DMS79 (cell line): ENCODE measurements around the gene AGAP4.
"Not testable (repeated sequence)": the region's sequence is repeated elsewhere in the genome, so short reads cannot be mapped to it uniquely, and the experiment has no call there.

Source experiments
- DNase-seq: peaks from one replicate; lab custom pipeline; 2025; lab: John Stamatoyannopoulos, UW

The AGAP4 gene

DNA sequence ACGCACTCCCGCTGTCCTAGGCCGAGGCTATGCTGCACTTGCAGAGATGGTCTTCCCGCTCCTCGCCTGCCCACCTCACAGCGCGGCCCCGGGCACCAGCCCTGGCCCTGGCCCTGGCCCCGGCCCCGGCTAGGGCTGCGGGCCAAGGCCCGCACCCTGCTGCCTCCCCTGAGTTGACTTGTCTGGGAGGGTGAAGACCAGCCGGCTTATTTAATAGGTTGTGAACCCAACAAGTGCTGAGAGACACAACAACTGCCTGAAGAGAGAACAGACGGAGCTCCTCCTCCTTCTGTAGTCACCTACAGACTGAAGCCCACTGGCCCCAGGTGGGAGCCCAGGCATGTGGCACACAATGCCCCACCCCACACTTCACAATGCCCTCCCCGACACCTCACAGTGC lies at the start of gene AGAP4:
AGAP4 (minus strand) TSS at position 101 of the 400 bp plus-strand sequence. CDS start 153 bp downstream, outside the sequence.
- DNase-seq: not testable (repeated sequence)

DNA sequence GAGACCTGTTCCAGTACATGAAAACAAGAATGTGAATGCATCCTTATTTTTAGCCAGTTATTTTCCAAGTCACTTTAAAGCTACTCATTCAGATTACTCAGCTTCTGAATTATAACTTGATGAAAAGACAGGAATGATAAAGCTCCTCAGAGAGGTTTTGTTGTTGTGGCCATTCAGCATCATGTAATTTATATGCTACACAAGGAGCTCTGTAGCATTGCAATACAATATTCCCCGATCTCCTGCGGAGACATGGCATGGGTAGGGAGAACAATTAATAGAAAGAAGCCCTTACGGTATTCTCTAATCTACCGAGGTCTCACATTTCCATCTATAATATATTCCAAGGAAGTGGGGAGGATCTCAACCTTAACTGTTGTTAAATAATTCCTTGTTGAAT lies 43.4 kb upstream of the AGAP4 start:
- DNase-seq: not testable (repeated sequence)

DNA sequence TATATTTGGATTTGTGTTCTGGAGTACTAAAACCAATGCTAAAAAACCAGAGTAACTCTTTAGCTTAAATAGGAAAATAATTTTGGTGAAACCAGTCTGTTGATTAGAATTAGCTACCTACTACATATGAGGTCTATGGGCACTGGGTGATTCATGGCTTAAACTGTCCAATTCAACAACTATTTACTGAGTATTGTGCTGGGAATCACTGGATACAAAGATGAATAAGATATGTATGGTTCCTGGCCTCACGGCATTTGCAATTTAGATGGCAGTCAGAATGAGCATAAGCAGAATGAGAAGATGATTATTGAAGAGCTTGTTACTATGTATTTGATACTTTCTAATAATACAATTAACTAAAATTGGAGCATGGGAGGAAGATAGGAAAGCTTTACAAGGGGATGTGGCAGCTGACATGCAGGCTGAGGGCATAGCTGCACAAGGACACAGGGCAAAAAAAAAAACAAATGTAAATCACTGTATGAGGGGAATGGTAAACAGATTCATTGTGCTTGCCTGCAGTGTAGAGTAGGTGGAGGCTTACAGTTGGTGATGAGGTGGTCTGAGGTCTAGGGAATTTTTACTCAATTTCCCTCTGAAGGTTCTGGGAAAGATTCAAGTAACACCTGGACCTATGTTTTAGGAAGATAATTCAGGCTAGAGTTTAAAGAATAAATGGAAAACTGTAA lies 42.4 kb upstream of the AGAP4 start:
- not testable (repeated sequence) for DNase-seq

DNA sequence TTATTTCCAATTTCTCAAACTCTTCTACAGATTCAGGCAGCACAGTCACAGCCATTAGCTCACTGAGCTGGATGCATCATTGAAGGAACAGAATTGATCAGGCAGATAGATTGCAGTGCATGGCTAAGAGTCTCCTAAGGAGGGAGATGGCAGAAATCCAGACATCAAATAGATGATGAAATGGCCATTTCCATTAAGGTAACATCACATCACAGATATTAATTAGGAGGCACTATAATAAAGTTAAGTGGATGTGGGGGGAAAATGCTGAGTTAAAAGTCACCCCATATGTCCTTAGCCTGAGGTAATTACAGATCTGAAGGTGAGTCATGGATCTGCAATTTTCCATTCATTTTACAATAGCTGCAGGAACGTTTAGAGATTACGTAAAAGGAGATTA lies 35.6 kb upstream of the AGAP4 start:
- not testable (repeated sequence) for DNase-seq

DNA sequence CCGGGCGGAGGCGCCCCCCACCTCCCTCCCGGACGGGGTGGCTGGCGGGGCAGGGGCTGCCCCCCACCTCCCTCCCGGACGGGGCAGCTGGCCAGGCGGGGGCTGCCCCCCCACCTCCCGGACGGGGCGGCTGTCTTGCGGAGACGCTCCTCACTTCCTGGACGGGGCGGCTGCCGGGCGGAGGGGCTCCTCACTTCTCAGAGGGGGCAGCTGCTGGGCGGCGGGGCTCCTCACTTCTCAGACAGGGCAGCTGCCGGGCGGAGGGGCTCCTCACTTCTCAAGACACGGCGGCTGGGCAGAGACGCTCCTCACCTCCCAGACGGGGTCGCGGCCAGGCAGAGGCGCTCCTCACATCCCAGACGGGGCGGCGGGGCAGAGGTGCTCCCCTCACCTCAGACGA lies 18.1 kb upstream of the AGAP4 start:
- DNase-seq: not testable (repeated sequence)

DNA sequence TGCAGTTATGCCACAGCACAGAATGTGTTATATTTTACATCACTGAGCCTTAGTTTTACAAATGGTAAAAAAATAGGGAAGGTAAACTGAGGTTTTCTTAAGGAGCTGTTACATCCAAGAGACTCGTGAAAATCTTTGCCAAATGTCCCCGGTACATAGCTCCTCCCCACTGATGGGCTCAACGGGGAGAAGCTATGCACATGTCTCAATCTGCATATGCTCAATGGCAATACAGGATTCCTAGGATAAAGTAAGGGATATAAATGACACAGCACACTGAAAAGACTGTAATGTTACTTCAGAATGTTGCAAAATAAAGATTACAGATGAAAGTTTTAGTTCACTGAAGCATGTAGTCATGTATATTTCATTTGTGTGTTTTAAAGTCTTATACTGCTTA lies 17.0 kb upstream of the AGAP4 start:
- DNase-seq: not testable (repeated sequence)

DNA sequence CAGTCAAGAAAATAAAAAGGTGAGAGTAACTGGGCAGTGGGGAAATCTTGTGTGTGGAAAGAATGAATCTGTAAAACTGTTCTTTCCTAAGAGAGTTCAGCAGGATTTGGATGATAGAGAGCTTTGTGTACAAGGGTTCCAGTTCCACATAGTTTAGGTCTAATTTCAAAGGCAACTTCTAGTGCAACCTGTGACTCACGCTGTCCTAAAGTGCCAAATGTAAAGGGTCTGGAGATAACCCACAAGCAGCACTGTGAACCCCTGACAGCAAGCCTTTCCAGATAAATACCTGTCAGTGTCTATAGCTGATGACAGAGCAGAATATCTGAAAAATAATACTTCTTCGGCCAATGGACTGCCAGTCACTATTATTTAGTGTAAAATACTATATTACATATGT lies 16.3 kb upstream of the AGAP4 start:
- not testable (repeated sequence) for DNase-seq

DNA sequence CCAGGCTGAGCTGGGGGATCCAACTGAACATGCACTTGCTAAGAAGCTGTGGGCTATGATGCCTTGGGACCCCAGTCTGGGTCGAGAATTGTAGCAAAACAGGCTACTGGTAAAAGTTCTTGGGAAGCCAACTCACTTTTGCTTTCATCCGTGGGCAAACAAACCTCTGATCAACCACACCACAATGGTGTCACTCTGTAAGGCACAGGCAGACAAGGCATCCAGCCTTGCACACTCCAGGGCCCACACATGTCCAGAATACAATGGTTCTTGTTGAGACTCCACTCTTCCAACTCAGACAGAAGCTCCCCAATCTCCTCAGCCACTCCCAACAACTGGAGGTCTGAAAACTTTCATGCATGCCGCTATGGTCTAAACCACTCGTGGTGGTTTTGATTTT lies 10.6 kb upstream of the AGAP4 start:
- DNase-seq: not testable (repeated sequence)

DNA sequence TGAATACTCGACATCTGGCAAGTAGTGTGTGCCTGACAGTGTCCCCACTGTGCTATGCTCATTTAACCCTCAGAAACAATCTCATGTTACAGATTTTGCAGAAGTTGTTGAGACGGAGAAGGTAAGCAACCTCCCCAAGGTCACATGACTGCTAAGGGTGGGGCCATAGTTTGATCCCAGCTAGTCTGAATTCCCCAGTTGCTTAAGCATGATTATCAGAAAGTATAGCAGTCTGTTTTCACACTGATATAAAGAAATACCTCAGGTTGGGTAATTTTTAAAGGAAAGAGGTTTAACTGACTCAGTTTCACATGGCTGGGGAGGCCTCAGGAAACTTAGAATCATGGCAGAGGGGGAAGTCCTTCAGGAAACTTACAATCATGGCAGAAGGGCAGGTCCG lies 1.2 kb upstream of the AGAP4 start:
- not testable (repeated sequence) for DNase-seq

DNA sequence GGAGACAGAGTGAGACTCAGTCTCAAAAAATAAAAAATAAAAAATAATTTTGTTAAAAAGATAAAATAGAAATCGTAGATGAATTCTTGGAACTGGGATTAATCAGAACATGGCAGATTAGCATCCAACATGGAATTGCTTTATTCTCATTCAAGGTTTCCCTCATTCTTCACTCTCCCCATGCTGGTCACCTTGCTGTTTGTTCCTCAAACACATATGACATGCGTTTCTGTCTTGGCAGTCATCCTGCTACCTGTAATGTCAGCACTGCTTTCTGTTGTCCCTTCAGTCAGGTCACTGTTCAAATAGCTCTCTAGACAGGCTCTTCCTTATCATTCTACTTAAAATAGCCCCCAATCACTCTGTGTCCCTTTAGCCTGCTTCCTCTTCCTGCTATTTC lies 24.4 kb downstream of the AGAP4 start:
- not testable (repeated sequence) for DNase-seq

DNA sequence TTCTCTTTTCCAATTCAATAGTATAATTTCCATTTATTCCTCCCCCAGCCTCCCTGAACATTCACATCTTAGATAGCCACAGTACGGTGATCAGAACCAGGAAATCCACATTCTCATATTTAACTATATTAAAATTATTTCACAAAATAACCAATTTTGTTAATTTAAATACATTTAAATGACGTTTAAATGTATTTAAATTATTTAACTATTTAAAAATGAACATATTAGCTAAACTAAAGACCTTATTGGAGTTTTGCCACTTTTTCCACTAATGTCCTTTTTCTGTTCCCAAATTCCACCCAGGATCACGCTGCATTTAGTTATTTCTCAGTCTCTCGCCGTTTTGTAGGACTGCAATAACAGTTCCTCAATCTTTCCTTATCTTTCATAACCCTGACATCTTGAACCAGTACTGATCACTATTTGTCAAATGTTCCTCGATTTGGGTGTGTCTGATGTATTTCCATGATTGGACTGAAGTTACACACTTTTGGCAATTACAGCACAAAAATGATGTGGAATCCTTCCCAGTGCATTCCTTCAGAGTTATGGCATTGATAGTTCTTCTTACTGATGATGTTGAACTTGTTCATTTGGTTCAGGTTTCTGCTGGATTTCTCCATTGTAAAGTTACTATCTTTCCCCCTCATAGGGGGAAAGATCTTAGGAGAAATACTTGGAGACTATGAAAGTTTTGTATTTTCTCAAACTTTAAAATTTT lies 27.0 kb downstream of the AGAP4 start:
- DNase-seq: not testable (repeated sequence)

DNA sequence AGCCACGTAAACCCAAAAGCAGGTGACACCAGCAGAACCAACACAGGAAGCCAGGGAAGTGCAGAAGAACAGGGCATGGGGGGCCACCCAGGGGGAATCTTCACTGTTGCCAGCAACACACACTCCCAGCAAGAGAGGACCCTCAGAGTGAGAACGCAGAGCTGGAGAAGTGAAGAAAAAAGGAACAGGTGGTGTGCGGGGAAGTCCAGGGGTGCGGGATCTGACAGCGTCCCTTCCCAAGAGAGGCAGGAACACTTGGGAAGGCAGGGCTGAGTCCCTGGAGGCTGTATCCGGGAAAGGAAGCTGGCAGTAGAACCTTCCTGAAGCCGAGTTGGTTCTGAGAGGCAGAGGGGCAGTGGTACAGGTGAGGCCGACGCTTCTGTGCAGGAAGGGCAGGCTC lies 27.7 kb downstream of the AGAP4 start:
- DNase-seq: no peak

DNA sequence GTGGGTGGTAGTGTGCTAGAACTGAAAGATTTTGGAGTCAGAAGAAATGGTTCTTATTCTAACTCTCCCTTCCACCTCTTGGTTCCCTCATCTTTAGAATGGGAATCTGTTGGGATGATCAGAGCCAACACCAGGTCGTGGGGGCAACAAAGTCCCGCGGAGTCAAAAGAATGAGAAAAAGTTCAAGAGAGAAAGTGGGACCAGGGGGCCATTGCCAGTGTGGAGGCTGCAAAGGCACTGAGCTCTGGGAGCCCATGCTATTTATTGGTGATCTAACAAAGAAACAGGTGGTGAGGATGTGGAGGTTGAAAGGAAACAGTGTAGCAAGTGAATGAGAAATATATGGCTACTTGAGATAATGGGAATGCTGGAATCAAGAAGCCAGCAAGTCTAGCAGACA lies 29.4 kb downstream of the AGAP4 start:
- no peak for DNase-seq

DNA sequence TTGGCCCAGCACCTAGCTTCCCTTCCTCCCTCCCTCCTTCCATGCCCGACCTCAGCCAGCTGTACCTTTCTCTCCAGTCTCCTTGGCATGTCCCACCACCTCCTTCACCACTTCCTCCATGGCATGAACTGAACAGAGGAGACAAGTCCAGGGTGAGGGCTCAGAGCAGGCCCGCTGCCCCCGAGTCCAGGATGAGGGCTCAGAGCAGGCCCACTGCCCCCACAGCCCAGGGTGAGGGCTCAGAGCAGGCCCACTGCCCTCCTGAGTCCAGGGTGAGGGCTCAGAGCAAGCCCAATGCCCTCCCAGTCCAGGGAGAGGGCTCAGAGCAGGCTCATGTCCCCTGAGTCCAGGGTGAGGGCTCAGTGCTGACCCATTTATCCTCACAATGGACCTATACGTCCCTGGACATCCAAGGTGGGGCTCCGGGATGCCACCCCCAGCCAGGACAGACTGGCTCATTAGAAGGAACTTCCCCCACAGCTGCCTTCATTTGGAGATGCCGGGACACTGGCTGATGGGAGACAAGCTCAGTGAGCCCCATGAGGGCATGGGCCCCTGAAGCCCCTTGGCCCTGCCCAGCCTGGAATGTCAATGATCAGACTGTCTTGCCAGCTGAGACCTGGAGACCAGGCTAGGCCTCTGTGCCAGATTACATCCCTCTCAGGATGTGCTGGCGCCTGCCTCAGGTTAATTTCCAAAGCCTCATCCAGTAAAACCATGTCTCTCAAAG lies 30.0 kb downstream of the AGAP4 start:
- no peak for DNase-seq

DNA sequence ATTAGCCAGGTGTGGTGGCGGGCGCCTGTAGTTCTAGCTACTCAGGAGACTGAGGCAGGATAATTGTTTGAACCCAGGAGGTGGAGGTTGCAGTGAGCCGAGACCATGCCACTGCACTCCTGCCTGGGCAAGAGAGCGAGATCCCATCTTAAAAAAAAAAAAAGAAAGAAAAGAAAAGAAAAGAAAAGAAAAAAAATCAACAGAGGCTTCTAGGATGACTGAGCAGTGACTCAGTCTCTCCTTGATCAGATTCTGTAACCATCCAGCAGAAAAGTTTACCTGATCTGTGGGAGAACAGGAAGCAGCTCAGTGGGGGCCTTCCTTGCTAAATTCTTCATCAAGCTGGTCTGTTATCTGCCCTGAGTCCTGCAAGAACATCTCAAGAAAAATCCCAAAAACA lies 33.2 kb downstream of the AGAP4 start:
- not testable (repeated sequence) for DNase-seq

DNA sequence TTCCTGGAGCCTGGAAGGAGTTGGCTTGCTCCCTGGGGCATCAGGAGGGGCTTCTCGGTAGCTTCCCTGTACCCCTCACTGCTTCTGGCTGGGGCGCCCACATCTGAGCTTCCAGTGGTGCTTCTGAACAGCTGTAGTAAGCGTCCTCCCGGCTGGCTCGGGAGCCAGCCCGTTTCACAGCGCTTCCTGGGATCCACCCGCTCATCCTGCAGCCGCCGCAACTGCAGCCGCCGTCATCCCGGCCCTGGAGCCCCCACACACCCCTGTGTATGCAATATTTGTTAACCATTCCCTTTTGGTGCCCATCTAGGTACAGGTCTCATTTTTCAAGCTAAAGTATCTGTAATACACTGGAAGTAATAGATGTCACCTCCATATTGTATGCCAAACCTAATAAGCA lies 34.3 kb downstream of the AGAP4 start:
- not testable (repeated sequence) for DNase-seq

DNA sequence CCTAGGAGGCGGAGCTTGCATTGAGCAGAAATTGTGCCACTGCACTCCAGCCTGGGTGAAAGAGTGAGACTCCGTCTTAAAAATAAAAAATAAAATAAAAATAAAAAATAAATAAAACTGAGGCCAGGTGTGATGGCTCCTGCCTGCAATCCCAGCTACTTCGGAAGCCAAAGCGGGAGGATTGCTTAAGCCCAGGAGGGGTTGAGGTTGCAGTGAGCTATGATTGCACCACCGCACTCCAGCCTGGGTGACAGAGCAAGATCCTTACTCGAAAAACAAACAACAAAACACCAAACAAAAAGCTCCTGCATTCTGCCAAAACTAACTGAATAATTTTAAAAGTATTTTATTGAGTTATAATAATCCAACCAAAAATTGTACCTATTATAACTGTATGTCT lies 36.2 kb downstream of the AGAP4 start:
- DNase-seq: no peak

DNA sequence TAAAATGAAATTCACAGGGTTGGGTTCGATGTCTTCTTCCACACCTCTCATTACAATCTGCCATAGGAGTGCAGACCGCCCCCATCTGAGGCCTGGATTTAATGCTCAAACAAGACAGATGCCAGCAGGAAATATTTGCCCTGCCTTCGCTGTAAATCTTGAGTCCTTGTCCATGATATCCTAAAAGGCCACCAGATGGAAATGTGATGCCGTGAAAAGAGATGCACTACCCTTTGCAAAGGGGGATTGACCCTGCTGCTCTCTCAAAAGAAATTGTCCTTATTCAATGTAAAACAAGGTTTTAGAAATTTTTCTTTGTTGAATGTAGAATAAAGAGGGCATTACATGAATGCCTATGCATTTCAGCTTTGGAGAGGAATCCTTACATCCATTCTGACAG lies 37.5 kb downstream of the AGAP4 start:
- no peak for DNase-seq

DNA sequence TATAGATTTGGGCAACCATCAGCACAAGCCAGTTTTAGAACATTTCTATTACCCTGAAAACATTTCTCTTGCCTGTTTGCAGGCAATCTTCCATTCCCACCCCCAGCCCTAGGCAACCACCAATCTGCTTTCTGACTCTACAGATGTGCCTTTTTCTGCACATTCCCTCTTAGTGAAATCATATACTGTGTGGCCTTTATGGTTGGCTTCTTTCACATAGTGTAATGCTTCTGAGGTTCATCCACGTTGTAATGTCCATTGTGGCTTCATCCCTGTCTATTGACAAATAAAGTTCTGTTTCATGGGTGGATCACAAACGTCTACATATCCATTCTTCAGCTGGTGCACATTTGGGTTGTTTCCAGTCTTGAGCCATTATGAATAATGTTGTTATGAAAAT lies 42.3 kb downstream of the AGAP4 start:
- not testable (repeated sequence) for DNase-seq

DNA sequence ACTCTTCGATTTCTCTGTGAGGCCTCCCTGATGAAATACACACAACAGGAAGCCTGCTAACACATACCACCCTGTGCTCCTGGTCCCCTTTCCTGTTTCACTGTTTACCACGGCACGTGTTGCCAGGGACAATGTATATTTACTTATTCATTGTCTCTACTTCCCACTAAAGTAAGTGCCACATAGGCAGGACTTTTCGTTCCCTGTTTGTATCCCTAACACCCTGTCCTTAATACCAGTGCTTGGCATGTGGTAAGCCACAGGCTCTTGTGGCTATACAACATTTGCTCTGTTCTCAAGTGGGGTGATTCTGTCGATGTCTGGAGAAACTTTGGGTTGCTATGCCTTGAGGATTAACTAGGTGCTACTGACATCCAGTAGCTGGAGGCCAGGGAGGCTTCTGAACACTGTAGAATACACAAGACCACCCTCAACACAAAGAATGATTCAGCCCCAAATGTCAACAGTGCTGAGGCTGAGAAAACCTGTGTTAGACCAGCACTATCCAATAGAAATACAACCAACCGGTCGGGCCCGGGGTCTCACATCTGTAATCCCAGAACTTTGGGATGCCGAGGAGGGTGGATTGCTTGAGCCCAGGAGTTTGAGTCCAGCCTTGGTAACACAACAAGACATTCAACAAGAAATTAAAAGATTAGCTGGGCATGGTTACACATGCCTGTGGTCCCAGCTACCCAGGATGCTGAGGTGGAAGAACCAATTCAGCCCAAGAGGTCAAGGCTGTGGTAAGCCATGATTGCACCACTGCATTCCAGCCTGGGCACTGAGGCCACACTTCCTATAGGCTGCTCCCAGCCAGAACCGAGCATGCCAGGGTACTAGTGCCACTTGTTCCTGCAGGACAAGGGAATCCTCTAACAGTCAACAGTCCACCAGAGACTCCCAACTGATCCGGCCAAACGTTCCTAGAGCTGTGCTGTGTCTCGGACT lies 44.0 kb downstream of the AGAP4 start:
- not testable (repeated sequence) for DNase-seq

DNA sequence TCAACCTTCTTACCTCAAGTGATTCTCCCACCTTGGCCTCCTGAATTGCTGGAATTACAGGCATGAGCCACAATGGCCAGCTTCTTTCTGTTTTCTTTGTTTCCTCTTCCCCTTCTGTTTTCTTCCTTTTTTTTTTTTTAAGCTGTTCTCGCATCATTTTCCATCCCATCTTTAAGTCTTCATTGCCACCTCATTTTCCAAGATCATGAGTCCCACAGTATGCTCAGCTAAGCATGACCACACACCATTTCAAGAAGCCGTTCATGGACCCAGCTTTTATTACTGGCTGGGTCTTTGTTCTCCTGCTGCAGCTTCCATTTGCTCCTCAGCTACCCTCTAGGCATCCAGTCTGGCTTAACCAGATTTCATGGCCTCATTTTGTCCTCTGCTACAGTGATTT lies 52.5 kb downstream of the AGAP4 start:
- not testable (repeated sequence) for DNase-seq
